D721Med (cell line): ENCODE results near the gene MVB12B.

Experiments
- DNase-seq: peaks from one replicate; pipeline ENCODE4 v3.0.0; 2011; ENCODE audit warnings: low spot score; ENCODE audit not compliant: insufficient read length
- FAIRE-seq: peaks from 2 replicates; lab custom pipeline; 2011; peaks lifted over from hg19 to GRCh38; lab: Jason Lieb, UNC
- TF ChIP-seq, protein P1 (sequence below): IDR thresholded peaks from 2 replicates; pipeline ENCODE4 v1.5.1; 2012; ENCODE audit warnings: mild to moderate bottlenecking, control low read depth; ENCODE audit not compliant: insufficient read depth; ENCODE audit errors: missing control alignments

MVB12B gene

DNA sequence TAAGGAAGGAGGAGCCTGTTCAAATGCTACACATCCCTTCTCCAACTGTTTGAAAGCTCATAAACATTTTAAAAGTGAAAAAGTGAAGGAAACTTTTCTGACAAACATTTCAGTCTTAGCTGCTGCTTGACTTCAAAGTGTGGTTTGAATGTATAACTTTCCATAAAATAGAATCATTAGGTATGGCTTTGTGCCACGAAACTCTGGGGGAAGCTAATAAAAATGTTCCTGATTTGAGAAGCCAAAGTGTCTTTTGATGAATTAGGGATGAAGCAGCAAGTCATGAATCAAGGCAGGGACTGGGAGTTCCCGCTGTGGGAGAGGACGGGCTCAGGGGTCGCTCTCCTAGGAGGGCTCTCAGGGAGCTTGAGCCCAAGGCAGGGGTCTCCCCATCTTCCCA, 15.3 kb downstream of the MVB12B start:
- TF ChIP-seq, protein P1, sequence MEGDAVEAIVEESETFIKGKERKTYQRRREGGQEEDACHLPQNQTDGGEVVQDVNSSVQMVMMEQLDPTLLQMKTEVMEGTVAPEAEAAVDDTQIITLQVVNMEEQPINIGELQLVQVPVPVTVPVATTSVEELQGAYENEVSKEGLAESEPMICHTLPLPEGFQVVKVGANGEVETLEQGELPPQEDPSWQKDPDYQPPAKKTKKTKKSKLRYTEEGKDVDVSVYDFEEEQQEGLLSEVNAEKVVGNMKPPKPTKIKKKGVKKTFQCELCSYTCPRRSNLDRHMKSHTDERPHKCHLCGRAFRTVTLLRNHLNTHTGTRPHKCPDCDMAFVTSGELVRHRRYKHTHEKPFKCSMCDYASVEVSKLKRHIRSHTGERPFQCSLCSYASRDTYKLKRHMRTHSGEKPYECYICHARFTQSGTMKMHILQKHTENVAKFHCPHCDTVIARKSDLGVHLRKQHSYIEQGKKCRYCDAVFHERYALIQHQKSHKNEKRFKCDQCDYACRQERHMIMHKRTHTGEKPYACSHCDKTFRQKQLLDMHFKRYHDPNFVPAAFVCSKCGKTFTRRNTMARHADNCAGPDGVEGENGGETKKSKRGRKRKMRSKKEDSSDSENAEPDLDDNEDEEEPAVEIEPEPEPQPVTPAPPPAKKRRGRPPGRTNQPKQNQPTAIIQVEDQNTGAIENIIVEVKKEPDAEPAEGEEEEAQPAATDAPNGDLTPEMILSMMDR = no peak
- DNase-seq (no peak), FAIRE-seq (no peak)

DNA sequence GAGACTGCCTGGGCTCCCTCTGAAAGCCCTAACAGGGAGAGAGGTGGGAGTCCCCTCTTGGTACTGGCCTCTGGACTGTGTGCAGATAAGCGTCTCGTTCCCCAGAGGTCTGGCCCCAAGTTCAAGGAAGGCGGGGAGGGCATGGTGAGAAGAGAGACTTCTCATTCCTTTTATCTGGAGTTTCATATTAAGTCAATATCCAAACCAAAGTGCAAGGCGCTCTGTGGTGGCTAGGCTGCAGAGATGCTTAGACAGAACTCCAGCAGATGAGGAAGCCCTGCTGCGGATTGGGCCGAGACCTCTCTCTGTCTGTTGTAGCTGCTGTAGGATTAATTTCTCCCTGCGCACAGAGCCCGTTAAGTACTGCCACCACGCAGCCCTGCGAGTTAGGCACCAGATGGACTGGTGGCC, 16.0 kb downstream of the MVB12B start:
- FAIRE-seq = peak; percentile 77
- TF ChIP-seq, protein P1 = no peak
- peak; percentile 61 for DNase-seq

DNA sequence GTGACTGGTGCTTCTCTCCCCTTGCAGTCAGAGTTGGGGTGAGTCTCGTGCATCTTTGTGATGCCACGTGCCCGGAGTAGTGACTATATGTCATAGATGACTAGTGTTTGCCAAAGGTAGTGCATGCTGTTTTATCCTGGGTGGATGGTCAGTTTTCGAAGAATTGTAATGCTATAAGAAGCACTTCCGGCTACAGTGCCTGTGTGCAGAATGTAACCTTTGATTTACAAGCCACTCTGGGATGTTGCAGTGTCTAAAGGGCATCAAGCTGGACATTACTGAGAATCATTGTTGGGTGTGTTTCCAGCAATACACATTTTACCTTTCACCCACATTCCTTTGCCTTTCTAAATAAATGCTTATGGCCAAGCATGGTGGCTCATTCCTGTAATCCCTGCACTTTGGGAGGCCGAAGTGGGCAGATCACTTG, 16.7 kb downstream of the MVB12B start:
- DNase-seq = no peak
- FAIRE-seq = peak; percentile 29
- TF ChIP-seq, protein P1 = no peak

DNA sequence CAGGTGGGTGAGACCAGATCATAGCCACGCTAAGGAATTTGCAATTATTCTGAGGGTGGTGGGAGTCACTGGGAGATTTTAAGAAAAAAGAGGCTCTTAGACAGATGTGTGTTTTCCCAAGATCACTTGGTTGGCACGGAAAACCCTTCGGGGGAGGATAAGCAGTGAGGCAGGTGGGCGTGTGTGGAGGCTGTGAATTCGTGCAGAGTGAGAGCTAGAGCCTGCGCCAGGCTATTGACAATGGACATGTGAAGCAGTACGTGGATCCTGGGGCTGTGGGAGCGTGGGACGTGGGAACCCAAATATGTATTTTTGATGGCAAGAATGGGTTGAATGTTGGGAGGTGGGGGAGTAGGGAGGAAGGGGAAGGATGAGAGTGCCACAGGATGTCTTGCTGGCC, 19.4 kb downstream of the MVB12B start:
- TF ChIP-seq, protein P1 = no peak
- DNase-seq = no peak

DNA sequence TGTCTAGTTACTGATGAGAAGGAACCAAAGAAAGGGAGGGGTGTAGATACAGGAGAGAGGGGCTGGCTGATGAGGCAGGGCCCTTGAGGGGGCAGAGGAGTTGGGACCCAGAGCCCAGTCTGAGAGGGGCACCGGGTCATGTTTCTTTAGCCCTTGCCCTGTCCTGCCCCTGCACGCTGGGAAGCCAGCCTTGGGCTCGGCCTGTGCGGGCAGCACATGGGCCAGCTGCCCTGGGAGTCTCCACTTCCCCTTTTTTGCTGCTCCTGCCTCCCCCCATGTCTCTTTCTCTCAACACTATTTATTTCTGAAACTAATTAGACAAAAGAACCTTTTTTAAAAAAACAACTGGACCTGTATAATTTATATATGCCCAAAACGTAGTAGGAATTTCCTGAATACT, 20.5 kb downstream of the MVB12B start:
- FAIRE-seq (no peak), DNase-seq (no peak)
- TF ChIP-seq, protein P1 = no peak

More for the DNA sequence above, 19.4 kb downstream of the MVB12B start:
- FAIRE-seq = no peak

DNA sequence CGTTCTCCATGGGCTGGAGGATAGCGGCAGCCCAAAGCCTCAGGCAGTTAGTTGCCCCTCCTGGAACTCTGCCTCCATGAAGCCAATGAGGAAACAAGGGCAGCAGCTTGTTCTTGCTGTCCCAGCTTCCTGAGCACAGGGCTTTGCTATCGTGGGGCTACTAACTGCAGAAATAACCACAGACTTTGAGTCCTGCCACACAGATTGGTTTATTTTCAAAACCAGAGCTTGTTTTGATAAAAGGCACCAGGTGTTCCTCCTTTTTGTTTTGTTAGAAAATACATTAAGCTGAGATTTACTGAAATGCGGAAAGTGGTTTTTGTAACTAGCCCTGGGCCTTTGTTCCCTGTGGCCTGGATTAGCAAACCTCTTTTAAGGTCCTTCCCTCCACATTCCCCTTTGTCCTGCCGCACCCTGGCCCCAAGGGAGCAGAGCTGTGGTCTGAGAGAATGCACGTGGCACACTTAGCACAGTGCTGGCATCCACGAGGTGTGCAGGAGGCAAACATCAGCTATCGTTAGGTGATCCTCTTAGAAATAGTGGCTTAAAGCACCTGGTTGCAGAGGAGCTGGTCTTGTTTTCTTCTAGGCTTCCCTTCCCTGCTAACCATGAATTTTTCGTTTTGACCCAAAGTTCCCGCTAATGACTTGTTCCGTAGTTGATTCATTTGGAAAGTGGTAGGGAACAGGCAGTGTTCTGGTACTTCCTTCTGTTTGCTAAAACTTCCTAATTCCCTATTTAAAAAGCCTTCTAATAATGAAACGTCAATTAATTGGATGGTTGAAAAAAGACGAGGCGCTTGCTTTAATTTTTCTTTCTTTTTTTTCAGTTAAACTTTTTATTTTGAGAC, 21.5 kb downstream of the MVB12B start:
- DNase-seq = no peak
- TF ChIP-seq, protein P1 = no peak
- no peak for FAIRE-seq
